T-cell (primary cell): ENCODE data around the gene RAP1GAP. TPM values are rescaled to one million over a fixed set of nuclear protein-coding genes. Genes with fewer than 3 reads are reported as not detected.

ENCODE experiments used
- ATAC-seq, 4 experiments: fragments of 200-7000 bp in 3 of 4; fragments of 150-1000 bp in 1 of 4; cut with Tn5 transposase; replicated peaks in 1 of 4; 1 replicate in 3 of 4; 2 replicates in 1 of 4; pipeline ENCODE4 v1.10.0; 2021; ENCODE audit warnings: moderate library complexity in 3 of 4, mild to moderate bottlenecking in 2 of 4, moderate number of reproducible peaks in 1 of 4
- CTCF ChIA-PET, 2 donors: fragments of 300-600 bp; sonication (Branson Sonifier 250); formaldehyde crosslinking; loops; one replicate each; lab custom pipeline; 2022; ENCODE audit warnings: antibody characterized with exemption in 2 of 2; lab: Charles Lee
- POLR2A ChIA-PET, 2 donors: fragments of 300-600 bp; sonication (Branson Sonifier 250); formaldehyde crosslinking; loops; one replicate each; lab custom pipeline; 2022; ENCODE audit warnings: antibody characterized with exemption in 2 of 2; lab: Charles Lee
- DNase-seq, 35 experiments: peaks; one replicate each; pipeline versions ENCODE4 v3.0.0 to v3.0.0-alpha.2; 2013 to 2023
- H3K27ac ChIP-seq: one replicate; pipeline ENCODE4 v1.5.1; 2013; ENCODE audit warnings: low read length
- H3K27me3 ChIP-seq, 2 experiments: replicated peaks in 1 of 2; 1 replicate in 1 of 2; 2 replicates in 1 of 2; pipeline versions ENCODE4 v1.6.1 to v1.7.0; 2013; ENCODE audit warnings: low read length in 1 of 2, mixed read lengths in 1 of 2; ENCODE audit not compliant: control insufficient read depth in 2 of 2, insufficient read depth in 2 of 2; ENCODE audit errors: extremely low read depth in 1 of 2
- H3K36me3 ChIP-seq, 2 donors: 1 replicate in 1 of 2; 2 replicates in 1 of 2; pipeline versions ENCODE4 v1.6.1 to v1.7.0; 2013; ENCODE audit warnings: low read length in 1 of 2; ENCODE audit not compliant: control insufficient read depth in 2 of 2, insufficient read depth in 1 of 2; ENCODE audit errors: extremely low read depth in 1 of 2
- H3K4me1 ChIP-seq, 2 experiments: 1 replicate in 1 of 2; 2 replicates in 1 of 2; pipeline versions ENCODE4 v1.6.1 to v1.7.0; 2013; ENCODE audit warnings: low read length in 2 of 2, mixed read lengths in 1 of 2; ENCODE audit not compliant: insufficient read depth in 2 of 2, control insufficient read depth in 1 of 2; ENCODE audit errors: extremely low read depth in 1 of 2
- H3K4me3 ChIP-seq, 2 donors: 1 replicate in 1 of 2; 2 replicates in 1 of 2; pipeline versions ENCODE4 v1.5.1 to v1.7.0; 2013; ENCODE audit warnings: mild to moderate bottlenecking in 2 of 2, low read length in 1 of 2, moderate library complexity in 1 of 2; ENCODE audit not compliant: control insufficient read depth in 1 of 2; ENCODE audit errors: extremely low read depth in 1 of 2
- H3K9me3 ChIP-seq: 2 replicates; pipeline ENCODE4 v1.7.0; 2013
- H3K27ac Mint-ChIP-seq, 2 donors: one replicate each; pipeline ENCODE4 v1.8.0; 2020 to 2021; ENCODE audit warnings: mild to moderate bottlenecking in 2 of 2, mixed read lengths in 2 of 2
- H3K27me3 Mint-ChIP-seq, 2 donors: one replicate each; pipeline ENCODE4 v1.8.0; 2021 to 2022; ENCODE audit warnings: mixed read lengths in 2 of 2
- H3K36me3 Mint-ChIP-seq: one replicate; pipeline ENCODE4 v1.8.0; 2021; ENCODE audit warnings: mixed read lengths
- H3K4me1 Mint-ChIP-seq, 3 donors: one replicate each; pipeline ENCODE4 v1.8.0; 2020 to 2022; ENCODE audit warnings: mixed read lengths in 3 of 3, mild to moderate bottlenecking in 1 of 3
- H3K4me3 Mint-ChIP-seq, 3 donors: one replicate each; pipeline ENCODE4 v1.8.0; 2020 to 2022; ENCODE audit warnings: mild to moderate bottlenecking in 3 of 3, mixed read lengths in 3 of 3, moderate library complexity in 3 of 3
- H3K9me3 Mint-ChIP-seq, 3 donors: one replicate each; pipeline ENCODE4 v1.8.0; 2020 to 2022; ENCODE audit warnings: mixed read lengths in 3 of 3
- WGBS: methylation state at CpG from one replicate; pipeline ENCODE4 v1.1.5; 2013; ENCODE audit warnings: missing lambda C conversion rate; ENCODE audit not compliant: insufficient coverage; 5-methylcytosine and 5-hydroxymethylcytosine counted together
- total RNA-seq, 35 experiments: library from RNA in 6 of 35; stranded (reverse) in 6 of 35; fragments of 120-200 nt in 1 of 35; gene quantifications; one replicate each; pipeline versions ENCODE4 v1.2.1 to v1.2.4 and lab custom pipeline; 2013 to 2026

RAP1GAP gene
- total RNA-seq, 5 donors from 2014 or later (not counting 1 experiment from before 2014, with no cell fraction given), result 0.18 to 1.0 (median 0.35) TPM

DNA sequence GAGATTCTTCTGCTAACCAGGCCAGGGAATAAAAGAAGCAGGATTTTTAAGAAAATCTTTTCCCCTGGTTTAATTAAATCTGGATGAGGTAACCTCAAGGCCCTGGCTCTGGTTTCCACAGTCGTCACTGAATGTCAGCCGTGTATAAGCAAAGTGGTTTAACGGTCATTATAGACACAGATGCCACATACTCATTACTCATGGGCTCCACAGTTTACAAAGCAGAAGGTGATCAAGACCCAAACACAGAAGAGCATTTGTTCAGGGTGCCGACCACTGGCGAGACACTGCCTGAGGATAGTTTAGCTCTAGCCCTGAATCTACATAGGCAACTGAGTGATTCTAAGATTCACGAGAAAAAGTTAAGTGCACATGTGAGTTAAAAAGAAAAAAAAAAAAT is 27.8 kb upstream of the RAP1GAP start:
- Histone ChIP-seq H3K9me3 (no peaks in the 10 kb centered on the region), H3K4me3 (no peak overlapping the region), H3K27me3 (no peaks in the 10 kb centered on the region), H3K27ac (no peak overlapping the region), H3K4me1 (no peaks in the 10 kb centered on the region), H3K36me3 (peaks cover 0 to 51% of the 10 kb centered on the region in 2 donors)
- no peaks in the 10 kb centered on the region for H3K9me3 Mint-ChIP-seq
- peaks cover 0 to 5% (median 3%) of the 10 kb centered on the region in 3 donors for H3K4me1 Mint-ChIP-seq
- H3K36me3 Mint-ChIP-seq, result peaks cover 50% of the 10 kb centered on the region
- POLR2A ChIA-PET, result no interaction called here
- no peak overlapping the region for H3K27ac Mint-ChIP-seq
- CTCF ChIA-PET, result no interaction called here
- DNase-seq (no peak), ATAC-seq (no peak)
- H3K27me3 Mint-ChIP-seq, result no peaks in the 10 kb centered on the region
- no peak overlapping the region for H3K4me3 Mint-ChIP-seq
- 96% methylated on average over 4 of the region's 6 CpGs for WGBS

DNA sequence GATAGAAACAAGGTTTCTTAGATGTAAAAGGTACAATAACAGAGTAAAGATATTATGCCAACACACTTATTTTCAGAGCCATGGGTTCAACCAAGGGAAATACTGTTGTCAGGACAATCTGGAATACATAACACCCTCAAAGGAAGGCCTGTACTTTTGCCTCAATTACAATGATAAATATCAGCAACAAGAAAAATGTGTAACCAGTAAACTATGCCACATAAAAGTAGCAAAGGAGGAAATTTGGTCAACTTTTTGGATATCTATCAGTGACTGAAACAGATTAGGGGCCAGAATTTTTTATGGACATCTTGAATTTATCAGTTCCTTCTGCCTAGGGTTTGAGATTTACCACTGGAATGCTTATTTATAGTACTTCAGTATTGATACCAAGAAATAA is 24.6 kb upstream of the RAP1GAP start:
- Mint-ChIP-seq H3K4me3 (no peak overlapping the region), H3K36me3 (peaks cover 54% of the 10 kb centered on the region), H3K4me1 (peaks cover 0 to 2% (median 0%) of the 10 kb centered on the region in 3 donors), H3K27ac (no peak overlapping the region), H3K9me3 (no peaks in the 10 kb centered on the region), H3K27me3 (no peaks in the 10 kb centered on the region)
- no peak for ATAC-seq
- Histone ChIP-seq H3K4me3 (no peak overlapping the region), H3K27me3 (no peaks in the 10 kb centered on the region), H3K36me3 (peaks cover 0 to 56% of the 10 kb centered on the region in 2 donors), H3K4me1 (no peaks in the 10 kb centered on the region), H3K27ac (no peak overlapping the region), H3K9me3 (no peaks in the 10 kb centered on the region)
- ChIA-PET CTCF (no interaction called here), POLR2A (no interaction called here)
- no peak for DNase-seq

DNA sequence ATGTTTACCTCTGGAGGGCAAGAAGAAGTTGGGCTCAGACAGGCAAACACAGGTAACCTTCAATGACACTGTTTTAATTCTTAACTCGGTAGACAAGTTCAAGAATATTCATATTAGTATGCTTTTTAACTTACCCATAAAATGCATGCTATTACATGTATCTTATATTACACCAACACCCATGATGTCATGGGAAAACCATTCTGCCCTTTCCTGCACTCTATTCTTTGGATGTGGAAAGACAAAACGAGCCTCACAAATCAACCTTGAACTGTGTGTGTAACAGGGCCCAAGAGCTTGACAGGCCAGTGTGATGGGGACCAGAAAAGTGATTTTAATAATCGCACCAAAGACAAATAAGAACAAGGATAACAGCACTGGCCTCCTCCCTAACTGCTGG is 22.6 kb upstream of the RAP1GAP start:
- POLR2A ChIA-PET, result no interaction called here
- no peaks in the 10 kb centered on the region for H3K9me3 ChIP-seq
- Mint-ChIP-seq H3K27me3 (no peaks in the 10 kb centered on the region), H3K4me3 (no peak overlapping the region), H3K9me3 (no peaks in the 10 kb centered on the region), H3K4me1 (no peaks in the 10 kb centered on the region), H3K27ac (no peak overlapping the region), H3K36me3 (peaks cover 67% of the 10 kb centered on the region)
- DNase-seq (no peak), ATAC-seq (no peak)
- H3K27me3 ChIP-seq, result no peaks in the 10 kb centered on the region
- H3K4me1 ChIP-seq, result no peaks in the 10 kb centered on the region
- WGBS, result 100% methylated on average over 1 of the region's 3 CpGs
- peaks cover 2 to 69% of the 10 kb centered on the region in 2 donors for H3K36me3 ChIP-seq
- no peak overlapping the region for H3K4me3 ChIP-seq
- CTCF ChIA-PET, result no interaction called here
- H3K27ac ChIP-seq, result no peak overlapping the region

DNA sequence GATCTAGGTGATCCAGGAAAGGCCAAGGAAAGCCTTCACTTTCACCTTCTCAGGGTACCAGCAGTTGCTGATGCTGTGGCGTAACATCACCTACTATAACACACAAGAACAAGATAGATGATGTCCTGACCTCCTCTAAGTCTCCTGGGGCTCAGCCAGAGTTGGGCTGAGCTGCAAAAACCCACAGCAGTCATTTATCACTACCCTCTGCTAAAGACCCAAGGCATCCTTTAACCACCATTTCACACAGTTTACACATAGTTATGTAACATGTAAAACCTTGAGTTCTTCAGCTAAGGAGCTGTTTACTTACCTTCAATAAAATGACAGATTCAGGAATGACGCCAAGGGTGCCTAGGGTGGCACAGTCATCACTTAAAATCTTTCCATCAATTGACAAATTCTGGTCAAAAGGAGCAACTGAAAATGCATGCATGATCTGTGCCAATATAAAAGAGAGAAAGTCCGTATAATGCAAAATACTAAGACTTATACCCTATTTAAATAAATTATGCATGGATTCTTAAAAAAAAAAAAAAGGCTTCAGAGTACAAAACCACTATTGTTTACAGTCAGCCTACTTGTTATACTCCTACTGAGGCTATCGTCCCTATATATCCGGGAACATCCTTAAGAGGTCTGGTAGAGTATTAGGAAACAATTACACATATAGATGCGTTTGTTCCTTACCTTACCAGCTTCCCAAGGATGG is 20.7 kb upstream of the RAP1GAP start:
- ATAC-seq (no peak), DNase-seq (no peak)
- Histone ChIP-seq H3K4me3 (no peak overlapping the region), H3K27ac (no peak overlapping the region), H3K36me3 (peaks cover 5 to 78% of the 10 kb centered on the region in 2 donors), H3K9me3 (no peaks in the 10 kb centered on the region), H3K27me3 (no peaks in the 10 kb centered on the region), H3K4me1 (no peaks in the 10 kb centered on the region)
- ChIA-PET CTCF (no interaction called here), POLR2A (no interaction called here)
- Mint-ChIP-seq H3K27ac (no peak overlapping the region), H3K9me3 (no peaks in the 10 kb centered on the region), H3K36me3 (peaks cover 72% of the 10 kb centered on the region), H3K27me3 (no peaks in the 10 kb centered on the region), H3K4me3 (no peak overlapping the region), H3K4me1 (no peaks in the 10 kb centered on the region)
- 100% methylated on average over 1 of the region's 6 CpGs for WGBS

DNA sequence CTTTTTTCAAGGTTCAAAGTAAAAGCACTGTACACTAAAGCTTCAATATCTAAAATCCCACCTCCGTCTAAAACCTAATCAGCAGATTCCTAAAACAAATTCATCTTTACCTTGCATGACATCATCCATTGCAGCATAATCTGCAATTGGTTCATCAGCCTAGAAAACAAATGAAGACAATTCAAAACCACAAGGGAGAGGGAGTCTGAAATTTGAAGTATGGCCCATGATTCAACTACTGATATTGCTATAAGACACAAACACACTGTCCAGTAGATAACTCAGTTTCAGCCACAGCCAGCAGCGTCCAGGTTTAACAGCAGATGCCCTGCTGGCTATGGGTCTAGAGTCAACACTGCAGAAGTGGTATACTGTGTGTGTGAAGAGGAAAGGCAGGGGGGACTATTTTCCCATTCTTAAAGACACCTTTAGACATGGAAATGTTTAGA is 17.9 kb upstream of the RAP1GAP start:
- no peaks in the 10 kb centered on the region for H3K27me3 Mint-ChIP-seq
- WGBS, result 100% methylated on average over 1 of the region's 2 CpGs
- ChIA-PET POLR2A (no interaction called here), CTCF (interaction anchor here (0.6 to 0.8 kb wide), 3 partner anchors 28 to 724 kb away, joined by 3 to 4 read pairs (median 3); no protein-coding TSS in a partner anchor)
- H3K4me3 ChIP-seq, result no peak overlapping the region
- no peaks in the 10 kb centered on the region for H3K27me3 ChIP-seq
- no peak overlapping the region for H3K27ac Mint-ChIP-seq
- H3K27ac ChIP-seq, result no peak overlapping the region
- no peak overlapping the region for H3K4me3 Mint-ChIP-seq
- H3K4me1 ChIP-seq, result no peaks in the 10 kb centered on the region
- no peaks in the 10 kb centered on the region for H3K4me1 Mint-ChIP-seq
- ATAC-seq (no peak), DNase-seq (no peak)
- no peaks in the 10 kb centered on the region for H3K9me3 Mint-ChIP-seq
- H3K9me3 ChIP-seq, result no peaks in the 10 kb centered on the region
- peaks cover 5 to 65% of the 10 kb centered on the region in 2 donors for H3K36me3 ChIP-seq
- H3K36me3 Mint-ChIP-seq, result peaks cover 65% of the 10 kb centered on the region

DNA sequence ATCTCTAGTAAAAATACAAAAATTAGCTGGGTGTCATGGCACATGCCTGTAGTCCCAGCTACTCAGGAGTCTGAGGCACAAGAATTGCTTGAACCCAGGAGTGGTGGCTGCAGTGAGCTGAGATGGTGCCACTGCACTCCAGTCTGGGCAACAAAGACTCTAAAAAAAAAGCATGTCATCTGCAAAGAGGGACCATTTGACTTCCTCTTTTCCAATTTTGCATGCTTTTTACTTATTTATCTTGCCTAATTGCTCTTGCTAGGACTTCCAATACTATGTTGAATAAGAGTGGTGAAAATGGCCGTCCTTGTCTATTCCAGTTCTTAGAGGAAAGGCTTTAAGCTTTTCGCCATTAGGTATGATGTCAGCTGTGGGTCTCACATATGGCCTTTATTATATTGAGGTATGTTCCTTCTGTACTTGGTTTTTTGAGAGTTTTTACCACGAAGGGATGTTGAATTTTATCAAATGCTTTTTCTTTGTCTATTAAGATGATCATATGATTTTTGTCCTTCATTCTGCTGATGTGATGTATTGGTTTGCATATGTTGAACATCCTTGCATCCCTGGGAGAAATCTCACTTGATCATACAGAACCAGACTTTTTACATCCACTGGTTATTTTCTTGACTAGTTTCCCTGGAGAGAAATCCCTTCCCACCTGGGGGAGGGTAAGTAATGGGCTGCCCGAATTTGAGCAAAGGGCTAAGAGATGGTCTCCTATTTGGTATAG is 17.0 kb upstream of the RAP1GAP start:
- Histone ChIP-seq H3K4me3 (no peak overlapping the region), H3K9me3 (no peaks in the 10 kb centered on the region), H3K36me3 (peaks cover 5 to 63% of the 10 kb centered on the region in 2 donors), H3K27me3 (no peaks in the 10 kb centered on the region), H3K27ac (no peak overlapping the region), H3K4me1 (no peaks in the 10 kb centered on the region)
- ChIA-PET CTCF (interaction anchor here (0.6 to 0.8 kb wide), 3 partner anchors 29 to 725 kb away, joined by 3 to 4 read pairs (median 3); no protein-coding TSS in a partner anchor), POLR2A (interaction anchor here in 1 of 2 donors (0.6 kb wide), 1 partner anchor 380 kb away, joined by 3 read pairs; no protein-coding TSS in a partner anchor)
- no peak for ATAC-seq
- H3K27ac Mint-ChIP-seq, result no peak overlapping the region
- H3K4me1 Mint-ChIP-seq, result no peaks in the 10 kb centered on the region
- H3K4me3 Mint-ChIP-seq, result no peak overlapping the region
- no peaks in the 10 kb centered on the region for H3K27me3 Mint-ChIP-seq
- WGBS, result 100% methylated on average over 2 of the region's 4 CpGs
- H3K36me3 Mint-ChIP-seq, result peaks cover 67% of the 10 kb centered on the region
- no peak for DNase-seq
- no peaks in the 10 kb centered on the region for H3K9me3 Mint-ChIP-seq
